Stomach (tissue), 9 donors: ENCODE measurements around the gene GSDME. TPM values are rescaled to one million over a fixed set of nuclear protein-coding genes. Genes with fewer than 3 reads are reported as not detected.
"Not testable (repeated sequence)": the region's sequence is repeated elsewhere in the genome, so short reads cannot be mapped to it uniquely, and the experiment has no call there.

Experiments
- DNase-seq, 2 donors: peaks; one replicate each; pipeline versions ENCODE4 v3.0.0 to v3.0.0-alpha.2; 2013 to 2019
- H3K27ac ChIP-seq, 5 donors: fragments of 200-600 bp in 4 of 5; sonication (generic) in 4 of 5; one replicate each; pipeline ENCODE4 v1.5.1; 2013 to 2019; ENCODE audit warnings: mild to moderate bottlenecking in 1 of 5, moderate library complexity in 1 of 5
- H3K27me3 ChIP-seq, 3 donors: fragments of 200-600 bp; sonication (generic); one replicate each; pipeline ENCODE4 v1.5.1; 2017 to 2019; ENCODE audit warnings: mixed run types in 1 of 3
- H3K36me3 ChIP-seq, 4 donors: fragments of 200-600 bp; sonication (generic); 1 replicate in 3 of 4; 2 replicates in 1 of 4; pipeline ENCODE4 v1.5.1; 2016 to 2019
- H3K4me1 ChIP-seq, 4 donors: fragments of 200-600 bp; sonication (generic); one replicate each; pipeline ENCODE4 v1.5.1; 2016 to 2019
- H3K4me3 ChIP-seq, 4 donors: fragments of 200-600 bp; sonication (generic) in 3 of 4; one replicate each; pipeline ENCODE4 v1.5.1; 2016 to 2019; ENCODE audit warnings: mild to moderate bottlenecking in 1 of 4
- H3K9me3 ChIP-seq, 4 donors: fragments of 200-600 bp; sonication (generic); one replicate each; pipeline ENCODE4 v1.5.1; 2016 to 2019
- CTCF ChIP-seq, 7 experiments: fragments of 450-650 bp in 4 of 7; fragments of 200-600 bp in 3 of 7; sonication (generic) in 3 of 7; IDR thresholded peaks; one replicate each; pipeline ENCODE4 v1.5.1; 2016 to 2019; ENCODE audit warnings: antibody characterized with exemption in 7 of 7, control low read depth in 2 of 7, mild to moderate bottlenecking in 1 of 7
- EP300 ChIP-seq: sonication (generic); formaldehyde crosslinking; IDR thresholded peaks from one replicate; pipeline ENCODE4 v1.6.1; 2017; ENCODE audit warnings: antibody characterized with exemption
- POLR2A ChIP-seq, 4 donors: fragments of 450-650 bp; IDR thresholded peaks; one replicate each; pipeline ENCODE4 v1.6.1; 2016; ENCODE audit warnings: antibody characterized with exemption in 4 of 4, control low read depth in 2 of 4, mild to moderate bottlenecking in 1 of 4, moderate library complexity in 1 of 4
- POLR2AphosphoS5 ChIP-seq, 3 donors: sonication (generic); formaldehyde crosslinking; IDR thresholded peaks; one replicate each; pipeline ENCODE4 v1.6.1; 2016; ENCODE audit warnings: antibody characterized with exemption in 3 of 3
- whole genome bisulfite sequencing, 5 donors: extraction: QIAGEN DNeasy Blood & Tissue Kit in 3 of 5; methylation state at CpG; one replicate each; pipeline versions ENCODE4 v1.1.5 to v1.1.7; 2013 to 2018; 5-methylcytosine and 5-hydroxymethylcytosine counted together
- intact Hi-C: fragments of 100-400 bp; cut with DNase I; formaldehyde crosslinking; loops from one replicate; pipeline ENCODE4 v1.15.1; 2023; ENCODE audit warnings: low total_unique reads
- polyA plus RNA-seq, 3 donors: library from polyadenylated mRNA; stranded (reverse); fragments of 200-250 nt; gene quantifications; one replicate each; pipeline ENCODE4 v1.2.3, GENCODE V29; 2013
- total RNA-seq, 5 donors: library from RNA; depleted of rRNA; stranded (reverse); fragments of >200 nt; gene quantifications; one replicate each; pipeline versions ENCODE4 v1.1.0 to v1.2.3, GENCODE V29; 2014 to 2016
- donor health status: healthy with polysubstance abuse.
- donor health status: Bipolar disorder and iron deficiency.
- donor health status: healthy.

GSDME gene
- total and polyA plus RNA-seq, 8 donors = 2.6 to 11.9 (median 4.5) TPM; not detected in 1

GRCh38 chr7:24797270-24797669 lies 40.0 kb upstream of the GSDME start:
- no peak for DNase-seq
- TF ChIP-seq CTCF (IDR thresholded peaks at IDR 0.05) (no peak), POLR2AphosphoS5 (IDR thresholded peaks at IDR 0.05) (no peak), EP300 (no peak), POLR2A (IDR thresholded peaks at IDR 0.05) (no peak)
- Histone ChIP-seq H3K4me1 (no peaks in the 10 kb centered on the region), H3K36me3 (peaks cover 0 to 24% (median 10%) of the 10 kb centered on the region in 4 donors), H3K9me3 (no peaks in the 10 kb centered on the region), H3K27ac (no peak overlapping the region), H3K4me3 (no peak overlapping the region), H3K27me3 (no peaks in the 10 kb centered on the region)
- intact Hi-C loops = no loop called here
- WGBS, 5 donors = 93 to 98% (median 97%) methylated on average over 4 of the region's 4 CpGs

GRCh38 chr7:24795407-24795767 lies 38.1 kb upstream of the GSDME start:
- intact Hi-C loops = no loop called here
- WGBS, 5 donors = 91 to 94% (median 92%) methylated on average over 9 of the region's 9 CpGs

DNA sequence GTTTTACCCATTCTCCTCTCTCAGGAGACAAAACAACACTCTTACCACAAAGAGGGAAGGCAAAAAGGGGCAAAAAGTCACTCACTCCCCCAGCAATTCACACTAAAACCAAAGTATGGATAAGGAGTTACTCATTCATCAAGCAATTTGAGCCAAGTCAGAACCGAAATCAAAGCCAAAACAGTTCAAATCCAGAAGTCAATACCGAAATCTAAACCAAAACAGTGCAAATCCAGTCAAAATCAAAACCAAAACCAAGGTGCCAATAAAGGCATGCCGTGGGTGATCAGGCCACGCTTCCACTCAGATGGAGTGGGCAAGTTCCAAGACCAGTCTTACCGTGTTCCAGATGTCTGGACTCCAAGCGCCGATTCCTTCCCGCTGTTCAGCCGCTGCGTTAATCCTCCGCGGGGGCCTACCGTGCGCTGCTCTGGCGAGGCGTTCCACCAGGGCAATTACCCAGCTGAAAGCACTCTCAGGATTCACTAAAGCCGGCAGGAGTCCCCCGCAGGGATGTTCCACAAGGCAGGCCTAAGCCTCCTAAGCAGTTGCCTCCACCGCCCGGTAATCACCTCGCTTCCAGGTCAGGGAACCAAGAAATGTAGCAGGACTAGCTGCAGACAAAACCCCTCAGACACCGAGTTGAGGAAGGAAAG lies 37.6 kb upstream of the GSDME start:
- H3K27ac ChIP-seq, H3K36me3 ChIP-seq, DNase-seq, H3K27me3 ChIP-seq, H3K9me3 ChIP-seq, H3K4me1 ChIP-seq, intact Hi-C loops, H3K4me3 ChIP-seq: not testable (repeated sequence)
- WGBS, 5 donors = 94 to 96% (median 95%) methylated on average over 17 to 22 of the region's 22 CpGs

More at GRCh38 chr7:24795407-24795767, 38.1 kb upstream of the GSDME start:
- Histone ChIP-seq H3K9me3 (no peaks in the 10 kb centered on the region), H3K27me3 (no peaks in the 10 kb centered on the region), H3K4me3 (no peak overlapping the region), H3K4me1 (no peaks in the 10 kb centered on the region), H3K36me3 (peaks cover 0 to 8% (median 3%) of the 10 kb centered on the region in 4 donors), H3K27ac (no peak overlapping the region)
- no peak for DNase-seq
- TF ChIP-seq POLR2A (IDR thresholded peaks at IDR 0.05) = no peak
- TF ChIP-seq POLR2AphosphoS5 (IDR thresholded peaks at IDR 0.05) = no peak
- no peak for TF ChIP-seq EP300
- TF ChIP-seq CTCF (IDR thresholded peaks at IDR 0.05) = no peak

DNA sequence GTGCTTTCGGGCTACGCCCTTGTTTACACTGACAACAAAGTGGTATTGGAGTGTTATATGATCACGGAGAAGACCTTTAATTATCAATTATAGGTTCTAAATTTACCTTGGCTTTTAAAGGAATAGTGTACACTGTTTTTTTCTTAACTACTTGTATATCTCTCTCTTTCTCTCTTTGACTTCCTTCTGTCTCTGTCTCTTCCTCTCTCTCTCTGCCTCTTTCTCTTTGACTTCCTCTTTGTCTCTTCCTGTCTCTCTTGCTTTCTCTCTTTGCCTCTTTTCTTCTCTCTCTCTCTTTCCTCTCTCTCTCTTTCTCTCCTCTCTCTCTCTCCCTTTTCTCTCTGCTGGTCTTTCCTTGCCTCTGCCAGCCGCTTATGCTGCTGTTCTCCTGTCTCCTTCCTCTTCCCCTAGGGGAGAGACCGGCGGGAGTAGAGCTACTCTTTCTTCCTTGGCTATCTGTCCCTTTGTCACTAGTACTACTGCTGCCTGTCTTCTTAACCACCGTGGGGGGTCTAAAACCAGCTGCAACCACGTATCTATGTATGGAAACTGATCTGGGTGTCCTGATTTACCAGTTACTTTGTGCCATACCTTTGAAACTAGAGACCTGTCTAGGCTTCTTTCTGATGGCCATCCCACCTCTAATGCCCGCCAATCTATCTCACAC lies 36.9 kb upstream of the GSDME start:
- TF ChIP-seq POLR2AphosphoS5 (IDR thresholded peaks at IDR 0.05) = no peak
- TF ChIP-seq POLR2A (IDR thresholded peaks at IDR 0.05) = no peak
- no peak for TF ChIP-seq EP300
- no peak for TF ChIP-seq CTCF (IDR thresholded peaks at IDR 0.05)
- no peaks in the 10 kb centered on the region for H3K27me3 ChIP-seq
- H3K4me1 ChIP-seq = no peaks in the 10 kb centered on the region
- 63 to 77% (median 74%) methylated on average over 9 of the region's 9 CpGs for WGBS, 5 donors
- intact Hi-C loops = no loop called here
- H3K9me3 ChIP-seq = no peaks in the 10 kb centered on the region
- H3K36me3 ChIP-seq = peaks cover 0 to 6% (median 1%) of the 10 kb centered on the region in 4 donors
- H3K27ac ChIP-seq = no peak overlapping the region
- H3K4me3 ChIP-seq = no peak overlapping the region
- DNase-seq = no peak

DNA sequence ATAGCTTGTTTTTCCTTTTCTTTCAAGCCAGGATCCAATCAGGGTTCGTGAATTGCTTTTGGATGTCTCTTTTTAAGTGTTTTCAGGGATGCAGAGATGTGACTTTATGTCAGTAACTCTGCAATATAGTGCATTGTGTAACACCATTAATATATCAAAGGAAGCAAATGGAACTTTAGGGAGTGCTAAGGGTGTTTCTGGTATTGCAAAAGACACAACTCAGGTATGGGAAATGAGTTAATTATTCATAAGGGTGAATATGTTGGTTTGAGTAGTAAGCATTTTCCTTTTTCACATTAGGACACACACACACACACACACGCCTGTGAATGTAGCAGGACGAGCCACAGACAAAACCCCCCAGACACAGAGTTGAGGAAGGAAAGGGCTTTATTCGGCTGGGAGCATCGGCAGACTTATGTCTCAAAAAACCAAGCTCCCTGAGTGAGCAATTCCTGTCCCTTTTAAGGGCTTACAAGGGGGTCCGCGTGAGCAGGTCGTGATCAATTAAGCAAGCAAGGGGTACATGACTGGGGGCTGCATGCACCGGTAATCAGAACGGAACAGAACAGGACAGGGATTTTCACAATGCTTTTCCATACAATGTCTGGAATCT lies 31.8 kb upstream of the GSDME start:
- 88 to 96% (median 92%) methylated on average over 10 of the region's 10 CpGs for WGBS, 5 donors
- no peak for TF ChIP-seq POLR2AphosphoS5 (IDR thresholded peaks at IDR 0.05)
- no peak for TF ChIP-seq EP300
- no peak for TF ChIP-seq POLR2A (IDR thresholded peaks at IDR 0.05)
- TF ChIP-seq CTCF (IDR thresholded peaks at IDR 0.05) = no peak
- Histone ChIP-seq H3K4me1 (no peaks in the 10 kb centered on the region), H3K9me3 (no peaks in the 10 kb centered on the region), H3K27ac (no peak overlapping the region), H3K4me3 (no peak overlapping the region), H3K36me3 (no peaks in the 10 kb centered on the region), H3K27me3 (no peaks in the 10 kb centered on the region)
- intact Hi-C loops = no loop called here
- DNase-seq = no peak
